Erythroblast (primary cell): ENCODE measurements around the gene SLC35F4.

ENCODE experiments used
- GATA1 ChIP-seq: IDR thresholded peaks from 2 replicates; pipeline ENCODE4 v1.6.1; 2011; ENCODE audit warnings: low read depth, mild to moderate bottlenecking, control low read depth, low read length, moderate library complexity
- POLR2A ChIP-seq: IDR thresholded peaks from 2 replicates; pipeline ENCODE4 v1.6.1; 2011; ENCODE audit warnings: mild to moderate bottlenecking, low read length

DNA sequence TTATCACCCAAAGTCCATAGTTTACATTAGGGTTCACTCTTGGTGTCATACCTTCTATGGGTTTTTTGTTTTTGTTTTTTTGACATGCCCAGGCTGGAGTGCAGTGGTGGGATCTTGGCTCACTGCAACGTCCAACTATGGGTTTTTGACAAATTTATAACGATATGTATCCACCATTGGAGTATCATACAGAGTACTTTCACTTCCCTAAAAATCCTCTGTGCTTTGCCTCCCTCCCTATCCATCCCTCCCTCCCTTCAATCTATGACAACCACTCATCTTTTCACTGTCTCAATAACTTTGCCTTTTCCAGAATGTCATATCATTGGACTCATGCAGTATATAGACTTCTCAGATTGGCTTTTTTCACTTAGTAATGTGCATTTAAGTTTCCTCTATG is 233.2 kb downstream of the SLC35F4 start:
- no peak for TF ChIP-seq POLR2A
- no peak for TF ChIP-seq GATA1
